ENCODE results near the gene CC2D1A.

DNA sequence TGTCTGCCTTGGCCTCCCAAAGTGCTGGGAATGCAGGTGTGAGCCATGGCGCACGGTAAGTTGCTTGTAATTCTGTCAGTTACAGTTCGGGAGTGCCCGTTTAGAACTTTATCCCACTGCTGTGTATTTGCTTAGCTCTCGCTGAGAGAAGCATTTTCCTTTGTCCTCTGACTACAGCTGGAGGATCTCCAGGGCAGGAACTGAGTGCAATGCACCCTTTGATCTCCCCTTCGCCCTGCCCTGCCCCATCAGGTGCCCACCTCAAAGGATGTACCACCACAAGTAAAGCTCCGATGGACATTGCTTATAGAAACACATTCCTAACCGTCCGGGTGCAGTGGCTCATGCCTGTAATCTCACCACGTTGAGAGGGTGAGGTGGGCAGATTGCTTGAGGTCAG, 6.6 kb upstream of the CC2D1A start:
- TF ChIP-seq, protein P1, sequence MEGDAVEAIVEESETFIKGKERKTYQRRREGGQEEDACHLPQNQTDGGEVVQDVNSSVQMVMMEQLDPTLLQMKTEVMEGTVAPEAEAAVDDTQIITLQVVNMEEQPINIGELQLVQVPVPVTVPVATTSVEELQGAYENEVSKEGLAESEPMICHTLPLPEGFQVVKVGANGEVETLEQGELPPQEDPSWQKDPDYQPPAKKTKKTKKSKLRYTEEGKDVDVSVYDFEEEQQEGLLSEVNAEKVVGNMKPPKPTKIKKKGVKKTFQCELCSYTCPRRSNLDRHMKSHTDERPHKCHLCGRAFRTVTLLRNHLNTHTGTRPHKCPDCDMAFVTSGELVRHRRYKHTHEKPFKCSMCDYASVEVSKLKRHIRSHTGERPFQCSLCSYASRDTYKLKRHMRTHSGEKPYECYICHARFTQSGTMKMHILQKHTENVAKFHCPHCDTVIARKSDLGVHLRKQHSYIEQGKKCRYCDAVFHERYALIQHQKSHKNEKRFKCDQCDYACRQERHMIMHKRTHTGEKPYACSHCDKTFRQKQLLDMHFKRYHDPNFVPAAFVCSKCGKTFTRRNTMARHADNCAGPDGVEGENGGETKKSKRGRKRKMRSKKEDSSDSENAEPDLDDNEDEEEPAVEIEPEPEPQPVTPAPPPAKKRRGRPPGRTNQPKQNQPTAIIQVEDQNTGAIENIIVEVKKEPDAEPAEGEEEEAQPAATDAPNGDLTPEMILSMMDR (IDR thresholded peaks at IDR 0.05; ENCODE audit: insufficient read depth, low read length): no peak
- TF ChIP-seq POLR2AphosphoS5 (IDR thresholded peaks at IDR 0.05; ENCODE audit: low read depth) (no peak), SPI1 (IDR thresholded peaks at IDR 0.05; ENCODE audit: borderline replicate concordance, low read depth) (no peak)
